Measurements from ENCODE around the gene CLK3.

DNA sequence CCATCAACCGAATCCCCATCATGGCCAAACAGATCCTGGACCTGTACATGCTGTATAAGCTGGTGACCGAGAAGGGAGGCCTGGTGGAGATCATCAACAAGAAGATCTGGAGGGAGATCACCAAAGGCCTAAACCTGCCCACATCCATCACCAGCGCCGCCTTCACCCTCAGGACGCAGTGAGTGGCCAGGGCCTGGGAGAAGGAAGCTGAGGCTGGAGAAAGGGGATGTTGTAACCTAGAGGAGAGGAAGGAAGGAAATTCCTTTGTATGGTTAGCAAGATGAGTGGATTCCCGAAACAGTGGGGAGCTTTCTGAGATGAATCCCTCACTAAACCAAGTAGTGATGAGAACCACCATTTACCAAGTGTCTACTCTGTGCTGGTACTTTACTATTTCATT is 25.8 kb upstream of the CLK3 start:
- TF ChIP-seq, protein P1, sequence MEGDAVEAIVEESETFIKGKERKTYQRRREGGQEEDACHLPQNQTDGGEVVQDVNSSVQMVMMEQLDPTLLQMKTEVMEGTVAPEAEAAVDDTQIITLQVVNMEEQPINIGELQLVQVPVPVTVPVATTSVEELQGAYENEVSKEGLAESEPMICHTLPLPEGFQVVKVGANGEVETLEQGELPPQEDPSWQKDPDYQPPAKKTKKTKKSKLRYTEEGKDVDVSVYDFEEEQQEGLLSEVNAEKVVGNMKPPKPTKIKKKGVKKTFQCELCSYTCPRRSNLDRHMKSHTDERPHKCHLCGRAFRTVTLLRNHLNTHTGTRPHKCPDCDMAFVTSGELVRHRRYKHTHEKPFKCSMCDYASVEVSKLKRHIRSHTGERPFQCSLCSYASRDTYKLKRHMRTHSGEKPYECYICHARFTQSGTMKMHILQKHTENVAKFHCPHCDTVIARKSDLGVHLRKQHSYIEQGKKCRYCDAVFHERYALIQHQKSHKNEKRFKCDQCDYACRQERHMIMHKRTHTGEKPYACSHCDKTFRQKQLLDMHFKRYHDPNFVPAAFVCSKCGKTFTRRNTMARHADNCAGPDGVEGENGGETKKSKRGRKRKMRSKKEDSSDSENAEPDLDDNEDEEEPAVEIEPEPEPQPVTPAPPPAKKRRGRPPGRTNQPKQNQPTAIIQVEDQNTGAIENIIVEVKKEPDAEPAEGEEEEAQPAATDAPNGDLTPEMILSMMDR (IDR thresholded peaks at IDR 0.05) = no peak
- TF ChIP-seq POLR2A (IDR thresholded peaks at IDR 0.05) = no peak
- no peak for TF ChIP-seq EP300 (IDR thresholded peaks at IDR 0.05)
